Measurements from ENCODE around the gene NUP98.

The NUP98 gene

GRCh38 chr11:3833449-3833848, 36.1 kb upstream of the NUP98 start:
- H3K27me3 Mint-ChIP-seq = no peaks in the 10 kb centered on the region
- peaks cover 56 to 77% of the 10 kb centered on the region in 2 donors for H3K4me1 Mint-ChIP-seq
- H3K27ac Mint-ChIP-seq = peak overlapping the region; percentile 85
- H3K4me3 Mint-ChIP-seq = peak overlapping the region; percentile 0 to 50
- H3K36me3 Mint-ChIP-seq = peaks cover 41 to 62% of the 10 kb centered on the region in 2 donors
- ATAC-seq (replicated peaks) (no peak), DNase-seq (no peak)
- H3K9me3 Mint-ChIP-seq = peaks cover 0 to 1% of the 10 kb centered on the region in 2 donors

GRCh38 chr11:3832816-3833215, 35.5 kb upstream of the NUP98 start:
- Mint-ChIP-seq H3K4me1 (peaks cover 54 to 74% of the 10 kb centered on the region in 2 donors), H3K27ac (peak overlapping the region; percentile 59), H3K4me3 (peak overlapping the region in 1 of 2 donors; percentile 6), H3K36me3 (peaks cover 38 to 60% of the 10 kb centered on the region in 2 donors), H3K27me3 (no peaks in the 10 kb centered on the region), H3K9me3 (peaks cover 0 to 1% of the 10 kb centered on the region in 2 donors)
- DNase-seq (no peak), ATAC-seq (replicated peaks) (no peak)

- Mint-ChIP-seq H3K36me3 (peaks cover 44 to 67% of the 10 kb centered on the region in 2 donors), H3K27me3 (no peaks in the 10 kb centered on the region), H3K4me3 (peak overlapping the region; percentile 37 to 63), H3K27ac (peak overlapping the region; percentile 94), H3K9me3 (peaks cover 0 to 1% of the 10 kb centered on the region in 2 donors), H3K4me1 (peaks cover 58 to 76% of the 10 kb centered on the region in 2 donors)
- DNase-seq = no peak
- ATAC-seq (replicated peaks) = peak; percentile 57 to 62
These were observed 34.3 kb upstream of the NUP98 start for GRCh38 chr11:3831378-3832239.

- Mint-ChIP-seq H3K9me3 (peaks cover 0 to 1% of the 10 kb centered on the region in 2 donors), H3K27ac (peak overlapping the region; percentile 86), H3K4me3 (peak overlapping the region in 1 of 2 donors; percentile 63), H3K36me3 (peaks cover 51 to 73% of the 10 kb centered on the region in 2 donors), H3K4me1 (peaks cover 63 to 76% of the 10 kb centered on the region in 2 donors), H3K27me3 (no peaks in the 10 kb centered on the region)
- no peak for ATAC-seq (replicated peaks)
- no peak for DNase-seq
These were observed 33.4 kb upstream of the NUP98 start for GRCh38 chr11:3830730-3831129.

GRCh38 chr11:3830088-3830487, 32.7 kb upstream of the NUP98 start:
- DNase-seq = no peak
- H3K36me3 Mint-ChIP-seq = peaks cover 51 to 73% of the 10 kb centered on the region in 2 donors
- no peak overlapping the region for H3K27ac Mint-ChIP-seq
- no peak overlapping the region for H3K4me3 Mint-ChIP-seq
- H3K4me1 Mint-ChIP-seq = peaks cover 63 to 76% of the 10 kb centered on the region in 2 donors
- H3K9me3 Mint-ChIP-seq = peaks cover 0 to 1% of the 10 kb centered on the region in 2 donors
- no peaks in the 10 kb centered on the region for H3K27me3 Mint-ChIP-seq
- ATAC-seq (replicated peaks) = no peak

GRCh38 chr11:3827434-3828186, 30.3 kb upstream of the NUP98 start:
- Mint-ChIP-seq H3K4me1 (peaks cover 55 to 71% of the 10 kb centered on the region in 2 donors), H3K27me3 (no peaks in the 10 kb centered on the region), H3K4me3 (no peak overlapping the region), H3K27ac (peak overlapping the region; percentile 86), H3K36me3 (peaks cover 51 to 68% of the 10 kb centered on the region in 2 donors), H3K9me3 (peaks cover 0 to 1% of the 10 kb centered on the region in 2 donors)
- DNase-seq (no peak), ATAC-seq (replicated peaks) (no peak)

- peaks cover 48 to 62% of the 10 kb centered on the region in 2 donors for H3K4me1 Mint-ChIP-seq
- DNase-seq (no peak), ATAC-seq (replicated peaks) (no peak)
- no peak overlapping the region for H3K4me3 Mint-ChIP-seq
- peak overlapping the region; percentile 86 for H3K27ac Mint-ChIP-seq
- peaks cover 49 to 59% of the 10 kb centered on the region in 2 donors for H3K36me3 Mint-ChIP-seq
- H3K27me3 Mint-ChIP-seq = no peaks in the 10 kb centered on the region
- H3K9me3 Mint-ChIP-seq = peaks cover 0 to under 1% of the 10 kb centered on the region in 2 donors
These were observed 29.4 kb upstream of the NUP98 start for GRCh38 chr11:3826721-3827120.

GRCh38 chr11:3825473-3826154, 28.3 kb upstream of the NUP98 start:
- H3K27ac Mint-ChIP-seq = peak overlapping the region; percentile 86
- DNase-seq (no peak), ATAC-seq (replicated peaks) (peak; percentile 15 to 28)
- H3K9me3 Mint-ChIP-seq = no peaks in the 10 kb centered on the region
- H3K4me1 Mint-ChIP-seq = peaks cover 37 to 51% of the 10 kb centered on the region in 2 donors
- no peak overlapping the region for H3K4me3 Mint-ChIP-seq
- H3K27me3 Mint-ChIP-seq = no peaks in the 10 kb centered on the region
- peaks cover 40 to 48% of the 10 kb centered on the region in 2 donors for H3K36me3 Mint-ChIP-seq

- Mint-ChIP-seq H3K9me3 (no peaks in the 10 kb centered on the region), H3K4me3 (no peak overlapping the region), H3K36me3 (peaks cover 44 to 48% of the 10 kb centered on the region in 2 donors), H3K27ac (peak overlapping the region; percentile 86), H3K4me1 (peaks cover 37 to 50% of the 10 kb centered on the region in 2 donors), H3K27me3 (no peaks in the 10 kb centered on the region)
- ATAC-seq (replicated peaks) (peak; percentile 82 to 84), DNase-seq (peak; percentile 44)
These were observed 27.5 kb upstream of the NUP98 start for GRCh38 chr11:3824714-3825472.

- H3K4me1 Mint-ChIP-seq = peaks cover 37 to 50% of the 10 kb centered on the region in 2 donors
- H3K27me3 Mint-ChIP-seq = no peaks in the 10 kb centered on the region
- no peak for ATAC-seq (replicated peaks)
- H3K27ac Mint-ChIP-seq = peak overlapping the region; percentile 83
- no peaks in the 10 kb centered on the region for H3K9me3 Mint-ChIP-seq
- DNase-seq = no peak
- H3K4me3 Mint-ChIP-seq = no peak overlapping the region
- peaks cover 45 to 48% of the 10 kb centered on the region in 2 donors for H3K36me3 Mint-ChIP-seq
These were observed 26.6 kb upstream of the NUP98 start for GRCh38 chr11:3823762-3824506.

GRCh38 chr11:3823303-3823702, 25.9 kb upstream of the NUP98 start:
- Mint-ChIP-seq H3K27me3 (no peaks in the 10 kb centered on the region), H3K4me1 (peaks cover 37 to 50% of the 10 kb centered on the region in 2 donors), H3K36me3 (peaks cover 48 to 53% of the 10 kb centered on the region in 2 donors), H3K27ac (peak overlapping the region; percentile 63), H3K9me3 (no peaks in the 10 kb centered on the region), H3K4me3 (no peak overlapping the region)
- ATAC-seq (replicated peaks) (peak in 1 of 2 donors; percentile 22), DNase-seq (no peak)

GRCh38 chr11:3822312-3822711, 25.0 kb upstream of the NUP98 start:
- no peaks in the 10 kb centered on the region for H3K27me3 Mint-ChIP-seq
- H3K4me3 Mint-ChIP-seq = no peak overlapping the region
- H3K36me3 Mint-ChIP-seq = peaks cover 45 to 52% of the 10 kb centered on the region in 2 donors
- ATAC-seq (replicated peaks) (no peak), DNase-seq (no peak)
- H3K9me3 Mint-ChIP-seq = no peaks in the 10 kb centered on the region
- H3K4me1 Mint-ChIP-seq = peaks cover 30 to 41% of the 10 kb centered on the region in 2 donors
- no peak overlapping the region for H3K27ac Mint-ChIP-seq

- H3K4me3 Mint-ChIP-seq = no peak overlapping the region
- no peaks in the 10 kb centered on the region for H3K27me3 Mint-ChIP-seq
- ATAC-seq (replicated peaks) (no peak), DNase-seq (no peak)
- H3K4me1 Mint-ChIP-seq = peaks cover 22 to 28% of the 10 kb centered on the region in 2 donors
- peaks cover 42 to 46% of the 10 kb centered on the region in 2 donors for H3K36me3 Mint-ChIP-seq
- H3K27ac Mint-ChIP-seq = peak overlapping the region; percentile 31
- no peaks in the 10 kb centered on the region for H3K9me3 Mint-ChIP-seq
These were observed 23.6 kb upstream of the NUP98 start for GRCh38 chr11:3820971-3821370.

Measured in stimulated activated naive B cell treated with anti-CD40 and anti-IgM and Interleukin-4, amounts not matched to agents 10 μg/mL and 1 μg/mL and 100 μg/mL, for 72 hours (primary cell).